Keratinocyte (primary cell): ENCODE measurements around the gene SAC3D1.
A peak's percentile ranks its signal among the peaks of the same experiment; 100 is the strongest.

ENCODE experiments used
- CTCF ChIP-seq, 3 experiments: IDR thresholded peaks in 1 of 3; conservative IDR thresholded peaks in 1 of 3; optimal IDR thresholded peaks in 1 of 3; 2 replicates in 2 of 3; 3 replicates in 1 of 3; pipeline versions ENCODE3 to v1.5.1; 2011; ENCODE audit warnings: low read length in 3 of 3, mild to moderate bottlenecking in 3 of 3, moderate library complexity in 2 of 3, control low read depth in 1 of 3, inconsistent platforms in 1 of 3; ENCODE audit not compliant: insufficient read depth in 2 of 3; ENCODE audit errors: extremely low read depth in 1 of 3
- EZH2 ChIP-seq: IDR thresholded peaks from one replicate; pipeline ENCODE4 v1.6.1; 2012; ENCODE audit warnings: inconsistent platforms, mild to moderate bottlenecking, low read length, moderate library complexity

GRCh38 chr11:65013888-65014725, 26.9 kb upstream of the SAC3D1 start, which contains the start of gene ARL2:
- peak; percentile 56 to 88 (median 87) for TF ChIP-seq CTCF (optimal IDR thresholded peaks at IDR 0.05 in 1 of 3, IDR thresholded peaks at IDR 0.05 in 1 of 3, conservative IDR thresholded peaks at IDR 0.05 in 1 of 3; ENCODE audit: extremely low read depth in 1 of 3, insufficient read depth in 2 of 3, low read length in 3 of 3)
- TF ChIP-seq EZH2 = no peak
